ENCODE measurements around the gene FNDC3B.

FNDC3B gene

DNA sequence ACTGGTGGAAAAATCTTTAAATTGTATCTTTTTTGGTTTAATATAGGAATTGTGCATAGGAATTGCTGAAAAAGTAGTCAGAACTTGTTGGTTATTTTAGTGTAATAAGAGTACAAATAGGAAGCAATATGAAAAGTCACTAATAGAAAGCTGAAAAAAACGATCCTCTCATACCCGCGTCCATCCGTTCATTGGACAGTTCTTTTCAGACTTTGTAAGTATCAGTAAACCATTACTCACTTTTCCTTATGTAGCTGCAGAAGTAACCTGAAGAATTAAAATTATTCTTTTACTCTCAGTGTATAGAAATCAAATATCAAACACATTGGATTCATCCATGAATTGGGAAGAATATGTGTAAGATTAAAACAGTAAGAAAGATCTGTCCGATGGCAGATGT is 4.4 kb downstream of the FNDC3B start:
- Histone ChIP-seq H3K4me1 (ENCODE audit: low read length) (peaks cover 10% of the 10 kb centered on the region), H3K79me2 (ENCODE audit: low read length) (peaks cover 29% of the 10 kb centered on the region), H2AFZ (ENCODE audit: low read depth, low read length) (no peak overlapping the region), H3K36me3 (replicated peaks; ENCODE audit: low read depth, low read length) (no peaks in the 10 kb centered on the region), H3K4me3 (ENCODE audit: low read length) (no peak overlapping the region), H3K27me3 (ENCODE audit: low read depth, low read length) (no peaks in the 10 kb centered on the region), H3K27ac (ENCODE audit: low read length) (no peak overlapping the region), H3K9me3 (ENCODE audit: insufficient read depth, low read length) (no peaks in the 10 kb centered on the region), H3K9ac (ENCODE audit: low read length) (no peak overlapping the region), H3K4me2 (ENCODE audit: low read length) (no peak overlapping the region), H4K20me1 (ENCODE audit: insufficient read depth, low read length) (peaks cover 11% of the 10 kb centered on the region; the same call in 1 of the 2 replicates)
- TF ChIP-seq, protein P1, sequence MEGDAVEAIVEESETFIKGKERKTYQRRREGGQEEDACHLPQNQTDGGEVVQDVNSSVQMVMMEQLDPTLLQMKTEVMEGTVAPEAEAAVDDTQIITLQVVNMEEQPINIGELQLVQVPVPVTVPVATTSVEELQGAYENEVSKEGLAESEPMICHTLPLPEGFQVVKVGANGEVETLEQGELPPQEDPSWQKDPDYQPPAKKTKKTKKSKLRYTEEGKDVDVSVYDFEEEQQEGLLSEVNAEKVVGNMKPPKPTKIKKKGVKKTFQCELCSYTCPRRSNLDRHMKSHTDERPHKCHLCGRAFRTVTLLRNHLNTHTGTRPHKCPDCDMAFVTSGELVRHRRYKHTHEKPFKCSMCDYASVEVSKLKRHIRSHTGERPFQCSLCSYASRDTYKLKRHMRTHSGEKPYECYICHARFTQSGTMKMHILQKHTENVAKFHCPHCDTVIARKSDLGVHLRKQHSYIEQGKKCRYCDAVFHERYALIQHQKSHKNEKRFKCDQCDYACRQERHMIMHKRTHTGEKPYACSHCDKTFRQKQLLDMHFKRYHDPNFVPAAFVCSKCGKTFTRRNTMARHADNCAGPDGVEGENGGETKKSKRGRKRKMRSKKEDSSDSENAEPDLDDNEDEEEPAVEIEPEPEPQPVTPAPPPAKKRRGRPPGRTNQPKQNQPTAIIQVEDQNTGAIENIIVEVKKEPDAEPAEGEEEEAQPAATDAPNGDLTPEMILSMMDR (IDR thresholded peaks at IDR 0.05; ENCODE audit: low read depth, low read length), result no peak
- TF ChIP-seq EZH2phosphoT487 (IDR thresholded peaks at IDR 0.05; ENCODE audit: low read depth), result no peak

DNA sequence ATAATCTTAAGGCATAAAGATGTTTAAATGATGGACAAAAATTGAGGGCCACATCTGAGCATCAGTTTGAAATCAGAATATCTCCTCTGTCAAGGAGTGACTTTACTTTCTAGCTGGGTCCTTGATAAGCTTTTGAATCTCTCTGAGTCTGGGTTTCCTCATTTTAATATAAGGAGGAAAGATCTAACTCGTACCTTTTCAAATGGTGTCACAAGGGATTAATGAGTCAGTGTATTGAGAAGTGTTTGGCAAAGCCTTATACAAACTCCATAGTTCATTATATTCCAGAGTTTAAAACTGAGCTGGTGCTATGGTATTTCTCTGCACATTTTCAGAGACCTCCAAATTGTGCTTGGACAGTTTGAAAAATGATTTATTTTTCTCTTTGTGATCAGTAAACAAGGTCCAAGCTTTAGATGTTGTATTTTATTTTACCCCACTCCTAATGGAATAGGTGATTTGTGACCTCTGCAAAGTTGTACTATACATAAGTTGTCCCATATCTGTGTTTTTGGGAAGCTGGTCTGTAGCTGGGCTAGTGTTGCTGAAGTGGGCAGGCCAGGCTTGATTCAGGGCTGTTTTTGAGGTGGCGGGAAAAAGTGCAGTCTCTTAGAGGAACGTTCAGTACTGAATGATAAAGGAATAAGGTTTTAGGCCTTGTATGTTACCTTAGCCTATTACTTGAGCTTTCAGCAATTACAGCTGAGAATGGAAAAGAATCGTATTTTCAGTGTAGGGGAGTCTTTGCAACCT is 5.6 kb downstream of the FNDC3B start:
- H3K9ac ChIP-seq (ENCODE audit: low read length), result no peak overlapping the region
- peaks cover 11% of the 10 kb centered on the region; the same call in 1 of the 2 replicates for H4K20me1 ChIP-seq (ENCODE audit: insufficient read depth, low read length)
- H3K4me3 ChIP-seq (ENCODE audit: low read length), result no peak overlapping the region
- H3K36me3 ChIP-seq (replicated peaks; ENCODE audit: low read depth, low read length), result no peaks in the 10 kb centered on the region
- no peak overlapping the region for H2AFZ ChIP-seq (ENCODE audit: low read depth, low read length)
- H3K9me3 ChIP-seq (ENCODE audit: insufficient read depth, low read length), result no peaks in the 10 kb centered on the region
- H3K27me3 ChIP-seq (ENCODE audit: low read depth, low read length), result no peaks in the 10 kb centered on the region
- H3K27ac ChIP-seq (ENCODE audit: low read length), result no peak overlapping the region
- peaks cover 25% of the 10 kb centered on the region for H3K79me2 ChIP-seq (ENCODE audit: low read length)
- H3K4me2 ChIP-seq (ENCODE audit: low read length), result no peak overlapping the region
- peaks cover 7% of the 10 kb centered on the region; the same call in 1 of the 2 replicates for H3K4me1 ChIP-seq (ENCODE audit: low read length)
- TF ChIP-seq EZH2phosphoT487 (IDR thresholded peaks at IDR 0.05; ENCODE audit: low read depth), result no peak
- TF ChIP-seq, protein P1 (IDR thresholded peaks at IDR 0.05; ENCODE audit: low read depth, low read length), result no peak

DNA sequence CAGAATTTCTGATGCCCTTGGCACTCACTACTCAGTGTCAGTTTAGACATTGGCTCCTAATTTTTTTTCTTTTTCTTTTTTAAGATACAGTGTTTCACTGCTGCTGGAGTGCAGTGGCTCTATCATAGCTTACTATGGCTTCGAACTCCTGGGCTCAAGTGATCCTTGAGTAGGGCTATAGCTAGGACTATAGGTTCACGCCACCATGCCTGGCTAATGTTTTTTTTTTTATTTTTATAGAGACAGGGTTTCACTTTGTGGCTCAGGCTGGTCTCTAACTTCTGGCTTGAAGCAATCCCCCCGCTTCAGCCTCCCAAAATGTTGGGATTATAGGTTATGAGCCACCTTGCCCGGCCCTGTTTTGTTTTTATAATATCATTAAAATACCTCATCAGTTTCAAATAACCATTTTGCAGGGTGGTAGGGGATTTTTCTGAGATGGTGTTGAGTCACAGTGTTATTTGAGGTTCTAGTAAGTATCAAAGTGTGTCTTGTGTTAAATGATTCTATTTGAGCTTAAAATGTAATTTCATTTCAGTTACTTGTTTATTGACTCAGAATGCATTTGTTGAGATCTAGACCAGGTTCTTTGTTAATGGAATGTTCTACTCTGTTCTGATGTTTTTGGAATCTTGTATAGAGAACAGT is 7.0 kb downstream of the FNDC3B start:
- H3K9ac ChIP-seq (ENCODE audit: low read length), result no peak overlapping the region
- peaks cover 13% of the 10 kb centered on the region; the same call in 1 of the 2 replicates for H3K79me2 ChIP-seq (ENCODE audit: low read length)
- H3K36me3 ChIP-seq (replicated peaks; ENCODE audit: low read depth, low read length), result peaks cover 2% of the 10 kb centered on the region
- H3K27ac ChIP-seq (ENCODE audit: low read length), result no peak overlapping the region
- no peak overlapping the region for H2AFZ ChIP-seq (ENCODE audit: low read depth, low read length)
- TF ChIP-seq EZH2phosphoT487 (IDR thresholded peaks at IDR 0.05; ENCODE audit: low read depth), result no peak
- TF ChIP-seq, protein P1 (IDR thresholded peaks at IDR 0.05; ENCODE audit: low read depth, low read length), result no peak
- 0 out of 2 replicates have a peak, but pooled peaks cover 3% of the 10 kb centered on the region for H3K4me1 ChIP-seq (ENCODE audit: low read length)
- no peaks in the 10 kb centered on the region for H3K9me3 ChIP-seq (ENCODE audit: insufficient read depth, low read length)
- no peak overlapping the region for H3K4me2 ChIP-seq (ENCODE audit: low read length)
- peaks cover 11% of the 10 kb centered on the region; the same call in 1 of the 2 replicates for H4K20me1 ChIP-seq (ENCODE audit: insufficient read depth, low read length)
- no peak overlapping the region for H3K4me3 ChIP-seq (ENCODE audit: low read length)
- H3K27me3 ChIP-seq (ENCODE audit: low read depth, low read length), result no peaks in the 10 kb centered on the region

DNA sequence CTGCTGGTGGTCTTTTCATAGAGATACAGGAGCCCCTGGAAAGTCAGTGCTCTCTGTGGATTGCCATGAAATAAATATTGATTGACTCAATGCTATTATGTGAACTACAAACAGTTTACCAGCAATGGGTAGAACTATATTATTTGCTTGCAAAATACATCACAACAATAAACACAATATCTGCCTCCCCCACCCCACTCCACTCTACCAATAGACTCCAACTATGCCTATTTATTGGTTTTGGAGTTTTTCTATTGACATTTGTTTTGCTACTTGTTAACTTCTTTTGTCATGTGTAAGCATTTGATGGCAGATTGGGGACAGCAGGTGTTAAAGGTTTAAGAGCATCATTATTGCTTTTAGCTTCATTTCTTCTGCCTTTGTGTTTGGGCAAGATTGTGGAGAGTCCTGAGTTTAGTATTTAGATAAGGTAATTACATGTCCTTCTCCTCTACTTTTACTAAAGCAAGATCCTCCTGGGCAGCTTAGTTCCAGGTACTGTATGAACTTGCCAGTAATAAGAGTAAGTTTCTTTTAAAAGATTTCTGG is 8.3 kb downstream of the FNDC3B start:
- Histone ChIP-seq H2AFZ (ENCODE audit: low read depth, low read length) (no peak overlapping the region), H3K9me3 (ENCODE audit: insufficient read depth, low read length) (no peaks in the 10 kb centered on the region), H3K4me2 (ENCODE audit: low read length) (no peak overlapping the region), H3K36me3 (replicated peaks; ENCODE audit: low read depth, low read length) (peaks cover 3% of the 10 kb centered on the region), H3K79me2 (ENCODE audit: low read length) (peaks cover 8% of the 10 kb centered on the region; the same call in 1 of the 2 replicates), H4K20me1 (ENCODE audit: insufficient read depth, low read length) (peaks cover 9% of the 10 kb centered on the region; the same call in 1 of the 2 replicates), H3K27me3 (ENCODE audit: low read depth, low read length) (no peaks in the 10 kb centered on the region), H3K4me1 (ENCODE audit: low read length) (0 out of 2 replicates have a peak, but pooled peaks cover 3% of the 10 kb centered on the region), H3K27ac (ENCODE audit: low read length) (no peak overlapping the region), H3K4me3 (ENCODE audit: low read length) (no peak overlapping the region), H3K9ac (ENCODE audit: low read length) (no peak overlapping the region)
- no peak for TF ChIP-seq EZH2phosphoT487 (IDR thresholded peaks at IDR 0.05; ENCODE audit: low read depth)
- TF ChIP-seq, protein P1 (IDR thresholded peaks at IDR 0.05; ENCODE audit: low read depth, low read length), result no peak

Data from OCI-LY3 (cell line).